Hepatocyte (in vitro differentiated cells): Measurements from ENCODE around the gene PAFAH2.

Experiments
- EZH2phosphoT487 ChIP-seq: fragments of 200-600 bp; sonication (generic); IDR thresholded peaks from one replicate; pipeline ENCODE4 v1.6.1; 2018; ENCODE audit warnings: antibody characterized with exemption, mild to moderate bottlenecking, low read depth, moderate library complexity; ENCODE audit not compliant: unreplicated experiment, severe bottlenecking
- TF ChIP-seq, protein P1 (sequence below): fragments of 200-600 bp; sonication (generic); IDR thresholded peaks from 2 replicates; pipeline ENCODE4 v1.5.1; 2016; ENCODE audit warnings: antibody characterized with exemption, mild to moderate bottlenecking; ENCODE audit not compliant: poor library complexity

GRCh38 chr1:25959611-25960010, 38.3 kb downstream of the PAFAH2 start:
- TF ChIP-seq, protein P1, sequence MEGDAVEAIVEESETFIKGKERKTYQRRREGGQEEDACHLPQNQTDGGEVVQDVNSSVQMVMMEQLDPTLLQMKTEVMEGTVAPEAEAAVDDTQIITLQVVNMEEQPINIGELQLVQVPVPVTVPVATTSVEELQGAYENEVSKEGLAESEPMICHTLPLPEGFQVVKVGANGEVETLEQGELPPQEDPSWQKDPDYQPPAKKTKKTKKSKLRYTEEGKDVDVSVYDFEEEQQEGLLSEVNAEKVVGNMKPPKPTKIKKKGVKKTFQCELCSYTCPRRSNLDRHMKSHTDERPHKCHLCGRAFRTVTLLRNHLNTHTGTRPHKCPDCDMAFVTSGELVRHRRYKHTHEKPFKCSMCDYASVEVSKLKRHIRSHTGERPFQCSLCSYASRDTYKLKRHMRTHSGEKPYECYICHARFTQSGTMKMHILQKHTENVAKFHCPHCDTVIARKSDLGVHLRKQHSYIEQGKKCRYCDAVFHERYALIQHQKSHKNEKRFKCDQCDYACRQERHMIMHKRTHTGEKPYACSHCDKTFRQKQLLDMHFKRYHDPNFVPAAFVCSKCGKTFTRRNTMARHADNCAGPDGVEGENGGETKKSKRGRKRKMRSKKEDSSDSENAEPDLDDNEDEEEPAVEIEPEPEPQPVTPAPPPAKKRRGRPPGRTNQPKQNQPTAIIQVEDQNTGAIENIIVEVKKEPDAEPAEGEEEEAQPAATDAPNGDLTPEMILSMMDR = no peak
- no peak for TF ChIP-seq EZH2phosphoT487
